ENCODE data around the gene TADA2A.
"Not testable (repeated sequence)": the region's sequence is repeated elsewhere in the genome, so short reads cannot be mapped to it uniquely, and the experiment has no call there.

Gene TADA2A

GRCh38 chr17:37506678-37507077, 100.0 kb downstream of the TADA2A start:
- no peak for DNase-seq (ENCODE audit: low read depth, low spot score)
- no peak overlapping the region for H3K4me3 ChIP-seq (ENCODE audit: low read depth, low read length)
- TF ChIP-seq CTCF (IDR thresholded peaks at IDR 0.05; ENCODE audit: low read depth, low read length), result peak; percentile 72
- in situ Hi-C loops (cut with HindIII; ENCODE audit: low sequenced_read_pairs), result no loop called here

- no peak for DNase-seq (ENCODE audit: low read depth, low spot score)
- TF ChIP-seq CTCF (IDR thresholded peaks at IDR 0.05; ENCODE audit: low read depth, low read length), result no peak
- no peak overlapping the region for H3K4me3 ChIP-seq (ENCODE audit: low read depth, low read length)
- in situ Hi-C loops (cut with HindIII; ENCODE audit: low sequenced_read_pairs), result no loop called here
These were observed 100.4 kb downstream of the TADA2A start for GRCh38 chr17:37507111-37507510.

GRCh38 chr17:37510056-37510455, 103.4 kb downstream of the TADA2A start:
- no peak for DNase-seq (ENCODE audit: low read depth, low spot score)
- in situ Hi-C loops (cut with HindIII; ENCODE audit: low sequenced_read_pairs), result no loop called here
- H3K4me3 ChIP-seq (ENCODE audit: low read depth, low read length), result no peak overlapping the region
- TF ChIP-seq CTCF (IDR thresholded peaks at IDR 0.05; ENCODE audit: low read depth, low read length), result no peak

- H3K4me3 ChIP-seq (ENCODE audit: low read depth, low read length); in situ Hi-C loops (cut with HindIII; ENCODE audit: low sequenced_read_pairs); DNase-seq (ENCODE audit: low read depth, low spot score): not testable (repeated sequence)
These were observed 105.0 kb downstream of the TADA2A start for GRCh38 chr17:37511642-37512041.

GRCh38 chr17:37512442-37513068, 105.9 kb downstream of the TADA2A start:
- in situ Hi-C loops (cut with HindIII; ENCODE audit: low sequenced_read_pairs), result no loop called here
- DNase-seq (ENCODE audit: low read depth, low spot score), result no peak
- no peak for TF ChIP-seq CTCF (IDR thresholded peaks at IDR 0.05; ENCODE audit: low read depth, low read length)

GRCh38 chr17:37513711-37514110, 107.0 kb downstream of the TADA2A start:
- no peak for DNase-seq (ENCODE audit: low read depth, low spot score)
- no peak for TF ChIP-seq CTCF (IDR thresholded peaks at IDR 0.05; ENCODE audit: low read depth, low read length)
- in situ Hi-C loops (cut with HindIII; ENCODE audit: low sequenced_read_pairs), result no loop called here
- H3K4me3 ChIP-seq (ENCODE audit: low read depth, low read length), result no peak overlapping the region

More at GRCh38 chr17:37512442-37513068, 105.9 kb downstream of the TADA2A start:
- H3K4me3 ChIP-seq (ENCODE audit: low read depth, low read length), result no peak overlapping the region

GRCh38 chr17:37516127-37516571, 109.5 kb downstream of the TADA2A start:
- peak; percentile 38 for DNase-seq (ENCODE audit: low read depth, low spot score)
- in situ Hi-C loops (cut with HindIII; ENCODE audit: low sequenced_read_pairs), result no loop called here
- no peak for TF ChIP-seq CTCF (IDR thresholded peaks at IDR 0.05; ENCODE audit: low read depth, low read length)
- no peak overlapping the region for H3K4me3 ChIP-seq (ENCODE audit: low read depth, low read length)

Measured in astrocyte of the spinal cord (primary cell).